ENCODE results near the gene CLDN6.

The CLDN6 gene

DNA sequence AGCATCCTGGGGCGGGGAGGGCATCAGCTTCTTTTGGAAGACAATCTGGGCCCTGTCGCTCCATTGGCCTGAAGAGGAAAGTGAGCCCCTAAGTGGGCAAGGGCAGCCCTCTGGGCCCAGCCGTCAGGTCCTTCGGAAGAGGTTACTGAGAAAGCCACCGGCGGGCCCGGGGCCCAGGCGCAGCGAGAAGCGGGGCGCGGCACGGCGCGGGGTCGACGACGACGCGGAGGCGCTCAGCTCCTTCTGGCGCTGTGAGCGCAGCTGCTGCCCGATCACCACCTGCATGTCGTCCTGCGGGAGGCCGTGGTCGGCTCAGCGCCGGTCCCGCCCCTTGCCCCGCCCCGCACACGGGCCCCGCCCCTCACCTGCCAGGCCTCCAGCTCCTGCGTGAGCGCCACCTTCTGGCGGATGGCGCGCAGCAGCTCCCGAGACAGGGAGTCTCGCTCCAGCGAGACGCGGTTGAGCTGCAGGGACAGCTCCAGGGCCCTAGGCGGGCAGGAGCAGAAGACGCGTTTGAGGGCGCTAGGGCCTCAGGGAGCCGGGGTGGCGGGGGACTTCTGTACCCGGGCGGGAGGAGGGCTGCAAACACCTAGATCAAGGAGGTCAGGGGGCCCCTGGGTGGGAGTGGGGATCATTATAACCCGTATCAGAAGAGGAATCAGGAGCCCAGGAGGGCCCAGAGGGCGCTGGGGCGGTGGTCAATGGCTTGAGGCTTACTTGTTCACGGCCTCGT is 10.2 kb upstream of the CLDN6 start:
- peaks cover 19% of the 10 kb centered on the region for H3K4me1 ChIP-seq (ENCODE audit: low read length)

DNA sequence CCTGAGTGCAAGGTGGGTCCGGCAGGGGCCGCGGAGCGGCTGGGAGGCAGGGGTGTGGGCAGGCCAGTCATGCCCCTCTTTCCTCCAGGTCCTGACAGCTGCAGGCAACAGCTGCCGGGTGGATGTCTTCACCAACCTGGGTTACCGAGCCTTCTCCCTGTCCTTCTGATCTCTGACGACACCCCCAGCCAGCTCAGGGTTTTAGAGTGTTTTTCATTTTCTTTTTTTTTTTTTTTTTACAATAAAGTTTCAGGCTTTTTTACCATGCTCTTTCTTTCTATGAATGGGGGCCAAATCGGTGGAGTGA is 9.5 kb upstream of the CLDN6 start:
- Histone ChIP-seq H3K4me1 (ENCODE audit: low read length) (peaks cover 17% of the 10 kb centered on the region), H3K9ac (ENCODE audit: low read length) (no peak overlapping the region), H3K27ac (ENCODE audit: low read length) (no peak overlapping the region), H3K9me3 (ENCODE audit: insufficient read depth, low read length) (no peaks in the 10 kb centered on the region), H3K4me3 (ENCODE audit: low read length) (no peak overlapping the region), H3K27me3 (ENCODE audit: low read depth, low read length) (no peaks in the 10 kb centered on the region), H2AFZ (ENCODE audit: low read depth, low read length) (no peak overlapping the region), H3K4me2 (ENCODE audit: low read length) (no peak overlapping the region), H3K79me2 (ENCODE audit: low read length) (no peaks in the 10 kb centered on the region), H3K36me3 (replicated peaks; ENCODE audit: low read depth, low read length) (peaks cover 9% of the 10 kb centered on the region), H4K20me1 (ENCODE audit: insufficient read depth, low read length) (no peaks in the 10 kb centered on the region)
- no peak for TF ChIP-seq EZH2phosphoT487 (IDR thresholded peaks at IDR 0.05; ENCODE audit: low read depth)
- TF ChIP-seq, protein P1, sequence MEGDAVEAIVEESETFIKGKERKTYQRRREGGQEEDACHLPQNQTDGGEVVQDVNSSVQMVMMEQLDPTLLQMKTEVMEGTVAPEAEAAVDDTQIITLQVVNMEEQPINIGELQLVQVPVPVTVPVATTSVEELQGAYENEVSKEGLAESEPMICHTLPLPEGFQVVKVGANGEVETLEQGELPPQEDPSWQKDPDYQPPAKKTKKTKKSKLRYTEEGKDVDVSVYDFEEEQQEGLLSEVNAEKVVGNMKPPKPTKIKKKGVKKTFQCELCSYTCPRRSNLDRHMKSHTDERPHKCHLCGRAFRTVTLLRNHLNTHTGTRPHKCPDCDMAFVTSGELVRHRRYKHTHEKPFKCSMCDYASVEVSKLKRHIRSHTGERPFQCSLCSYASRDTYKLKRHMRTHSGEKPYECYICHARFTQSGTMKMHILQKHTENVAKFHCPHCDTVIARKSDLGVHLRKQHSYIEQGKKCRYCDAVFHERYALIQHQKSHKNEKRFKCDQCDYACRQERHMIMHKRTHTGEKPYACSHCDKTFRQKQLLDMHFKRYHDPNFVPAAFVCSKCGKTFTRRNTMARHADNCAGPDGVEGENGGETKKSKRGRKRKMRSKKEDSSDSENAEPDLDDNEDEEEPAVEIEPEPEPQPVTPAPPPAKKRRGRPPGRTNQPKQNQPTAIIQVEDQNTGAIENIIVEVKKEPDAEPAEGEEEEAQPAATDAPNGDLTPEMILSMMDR (IDR thresholded peaks at IDR 0.05; ENCODE audit: low read depth, low read length), result no peak

More for the DNA sequence above, 10.2 kb upstream of the CLDN6 start:
- Histone ChIP-seq H3K9ac (ENCODE audit: low read length) (no peak overlapping the region), H3K4me2 (ENCODE audit: low read length) (peak overlapping the region; percentile 49), H3K27me3 (ENCODE audit: low read depth, low read length) (no peaks in the 10 kb centered on the region), H3K79me2 (ENCODE audit: low read length) (no peaks in the 10 kb centered on the region), H3K27ac (ENCODE audit: low read length) (no peak overlapping the region), H2AFZ (ENCODE audit: low read depth, low read length) (no peak overlapping the region), H3K4me3 (ENCODE audit: low read length) (0 out of 2 replicates have a peak overlapping the region, but pooled peaks have one; percentile 22), H3K36me3 (replicated peaks; ENCODE audit: low read depth, low read length) (peaks cover 9% of the 10 kb centered on the region), H4K20me1 (ENCODE audit: insufficient read depth, low read length) (no peaks in the 10 kb centered on the region), H3K9me3 (ENCODE audit: insufficient read depth, low read length) (no peaks in the 10 kb centered on the region)
- TF ChIP-seq, protein P1 (IDR thresholded peaks at IDR 0.05; ENCODE audit: low read depth, low read length), result peak; percentile 60
- no peak for TF ChIP-seq EZH2phosphoT487 (IDR thresholded peaks at IDR 0.05; ENCODE audit: low read depth)

DNA sequence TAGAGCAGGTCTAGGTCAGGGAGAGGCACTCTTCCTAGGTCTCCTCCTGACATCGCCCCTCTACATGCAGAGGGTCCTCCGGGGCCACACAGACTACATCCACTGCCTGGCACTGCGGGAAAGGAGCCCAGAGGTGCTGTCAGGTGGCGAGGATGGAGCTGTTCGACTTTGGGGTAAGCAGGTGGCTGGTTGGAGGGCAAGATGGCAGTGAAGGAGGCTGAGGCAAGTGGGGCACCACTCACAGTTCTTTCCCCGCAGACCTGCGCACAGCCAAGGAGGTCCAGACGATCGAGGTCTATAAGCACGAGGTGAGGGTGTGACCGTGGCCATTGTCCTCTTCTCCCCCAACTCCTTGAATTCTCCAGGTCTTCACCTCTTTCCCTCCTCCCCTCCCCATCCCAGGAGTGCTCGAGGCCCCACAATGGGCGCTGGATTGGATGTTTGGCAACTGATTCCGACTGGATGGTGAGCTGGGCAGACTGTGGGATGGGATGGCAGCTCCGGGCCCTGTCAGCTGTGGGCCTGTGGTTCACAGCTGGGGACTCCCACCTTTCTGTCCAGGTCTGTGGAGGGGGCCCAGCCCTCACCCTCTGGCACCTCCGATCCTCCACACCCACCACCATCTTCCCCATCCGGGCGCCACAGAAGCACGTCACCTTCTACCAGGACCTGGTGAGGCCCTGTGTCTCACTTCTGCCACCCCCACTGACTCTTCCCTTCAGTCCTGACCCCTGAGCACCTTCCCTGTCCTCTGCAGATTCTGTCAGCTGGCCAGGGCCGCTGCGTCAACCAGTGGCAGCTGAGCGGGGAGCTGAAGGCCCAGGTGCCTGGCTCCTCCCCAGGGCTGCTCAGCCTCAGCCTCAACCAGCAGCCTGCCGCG is 8.9 kb upstream of the CLDN6 start:
- Histone ChIP-seq H3K4me3 (ENCODE audit: low read length) (no peak overlapping the region), H3K27me3 (ENCODE audit: low read depth, low read length) (no peaks in the 10 kb centered on the region), H3K9ac (ENCODE audit: low read length) (no peak overlapping the region), H3K4me2 (ENCODE audit: low read length) (no peak overlapping the region), H3K9me3 (ENCODE audit: insufficient read depth, low read length) (no peaks in the 10 kb centered on the region), H3K4me1 (ENCODE audit: low read length) (peaks cover 17% of the 10 kb centered on the region; the same call in 1 of the 2 replicates), H3K27ac (ENCODE audit: low read length) (no peak overlapping the region), H2AFZ (ENCODE audit: low read depth, low read length) (no peak overlapping the region), H3K36me3 (replicated peaks; ENCODE audit: low read depth, low read length) (peaks cover 9% of the 10 kb centered on the region), H3K79me2 (ENCODE audit: low read length) (no peaks in the 10 kb centered on the region), H4K20me1 (ENCODE audit: insufficient read depth, low read length) (no peaks in the 10 kb centered on the region)
- no peak for TF ChIP-seq EZH2phosphoT487 (IDR thresholded peaks at IDR 0.05; ENCODE audit: low read depth)
- TF ChIP-seq, protein P1 (IDR thresholded peaks at IDR 0.05; ENCODE audit: low read depth, low read length), result no peak

DNA sequence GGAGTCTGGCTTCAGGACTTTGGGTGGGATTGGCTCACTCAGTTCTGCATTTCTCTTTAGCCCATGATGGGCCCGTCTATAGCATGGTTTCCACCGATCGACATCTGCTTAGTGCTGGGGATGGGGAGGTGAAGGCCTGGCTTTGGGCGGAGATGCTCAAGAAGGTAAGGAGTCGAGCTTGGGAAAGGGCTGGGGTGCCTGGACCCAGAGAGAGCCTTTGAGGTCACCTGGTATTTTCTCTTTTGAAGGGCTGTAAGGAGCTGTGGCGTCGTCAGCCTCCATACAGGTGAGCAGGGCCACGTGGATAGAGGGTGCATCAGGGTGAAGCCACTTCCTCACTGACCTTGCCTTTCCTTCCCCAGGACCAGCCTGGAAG is 8.0 kb upstream of the CLDN6 start:
- TF ChIP-seq, protein P1 (IDR thresholded peaks at IDR 0.05; ENCODE audit: low read depth, low read length), result no peak
- TF ChIP-seq EZH2phosphoT487 (IDR thresholded peaks at IDR 0.05; ENCODE audit: low read depth), result no peak
- H3K9ac ChIP-seq (ENCODE audit: low read length), result no peak overlapping the region

More for the DNA sequence above, 8.0 kb upstream of the CLDN6 start:
- no peaks in the 10 kb centered on the region for H3K27me3 ChIP-seq (ENCODE audit: low read depth, low read length)
- peaks cover 22% of the 10 kb centered on the region; the same call in 1 of the 2 replicates for H3K4me1 ChIP-seq (ENCODE audit: low read length)
- peaks cover 9% of the 10 kb centered on the region for H3K36me3 ChIP-seq (replicated peaks; ENCODE audit: low read depth, low read length)
- no peaks in the 10 kb centered on the region for H3K79me2 ChIP-seq (ENCODE audit: low read length)
- H3K9me3 ChIP-seq (ENCODE audit: insufficient read depth, low read length), result no peaks in the 10 kb centered on the region
- no peak overlapping the region for H3K4me3 ChIP-seq (ENCODE audit: low read length)
- no peak overlapping the region for H3K4me2 ChIP-seq (ENCODE audit: low read length)
- H2AFZ ChIP-seq (ENCODE audit: low read depth, low read length), result no peak overlapping the region
- no peak overlapping the region for H3K27ac ChIP-seq (ENCODE audit: low read length)
- H4K20me1 ChIP-seq (ENCODE audit: insufficient read depth, low read length), result no peaks in the 10 kb centered on the region

All from OCI-LY3 (cell line).